ENCODE data around the gene HOXD1. TPM values are rescaled to one million over a fixed set of nuclear protein-coding genes. Genes with fewer than 3 reads are reported as not detected.
A peak's percentile ranks its signal among the peaks of the same experiment; 100 is the strongest.

HOXD1 gene
- total RNA-seq, result 1 to 10 TPM; 2.3 to 6.1 TPM

DNA sequence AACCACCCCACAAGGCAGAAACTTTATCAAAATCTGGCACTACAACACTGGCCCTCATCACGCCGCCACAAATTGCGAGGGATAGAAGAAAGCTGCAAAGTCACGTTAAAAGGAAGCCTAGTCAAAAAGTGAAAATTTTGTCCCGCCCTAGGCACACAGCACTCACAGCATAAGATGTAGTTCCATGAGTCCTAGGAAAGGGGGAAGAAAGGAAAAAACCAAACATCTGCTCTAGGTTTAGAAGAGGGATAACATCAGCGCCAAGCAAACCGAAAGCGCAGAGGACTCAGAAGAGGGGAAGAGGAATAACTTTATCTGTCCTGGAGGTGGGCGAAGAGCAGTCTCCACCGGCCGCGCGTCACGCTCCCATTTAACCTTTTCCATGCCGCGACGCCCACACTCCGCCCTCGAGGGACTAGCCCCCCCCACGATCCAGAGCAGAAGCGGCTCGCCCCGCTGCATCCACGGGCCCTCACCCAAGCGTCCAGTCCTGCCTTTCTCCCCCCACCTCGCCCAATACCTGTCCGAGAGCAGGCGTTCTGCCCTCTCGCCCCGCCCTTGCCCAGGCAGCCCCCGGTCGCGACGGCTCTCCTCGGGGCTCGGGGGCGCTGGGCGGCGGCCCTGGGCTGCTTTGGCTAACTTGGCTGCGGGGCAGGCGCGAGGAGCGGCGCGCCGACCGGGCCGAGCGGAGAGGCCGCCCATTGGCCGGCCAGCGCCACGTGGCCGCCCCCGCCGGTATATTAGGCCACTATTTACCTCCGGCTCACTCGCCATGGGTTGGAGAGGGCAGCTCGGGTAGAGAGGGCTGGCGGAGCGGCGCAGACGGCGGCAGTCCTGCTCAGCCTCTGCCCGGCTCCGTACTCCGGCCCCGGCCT lies at the start of gene HOXD1:
HOXD1 (plus strand) TSS at position 770 of the 875 bp plus-strand sequence. CDS start 134 bp downstream, outside the sequence.
- no peak for TF ChIP-seq POLR2A (IDR thresholded peaks at IDR 0.05)
- TF ChIP-seq POLR2AphosphoS5 (IDR thresholded peaks at IDR 0.05), result no peak
- Histone ChIP-seq H3K36me3 (no peaks in the 10 kb centered on the region), H3K4me1 (replicated peaks) (no peaks in the 10 kb centered on the region), H3K9me3 (no peaks in the 10 kb centered on the region), H3K4me3 (peak within 1 kb of the TSS; percentile 29 to 44), H3K27me3 (replicated peaks; ENCODE audit: insufficient read depth) (peaks cover 9% of the 10 kb centered on the region), H3K27ac (peak within 1 kb of the TSS in 1 of 2 donors; percentile 33)
- 3% methylated on average over 38 of the region's 68 CpGs for WGBS
- peak; percentile 36 for DNase-seq (ENCODE audit: low spot score)
- intact Hi-C loops (cut with DNase I), result no loop called here

- Histone ChIP-seq H3K9me3 (no peaks in the 10 kb centered on the region), H3K4me1 (replicated peaks) (no peaks in the 10 kb centered on the region), H3K27ac (no peak overlapping the region), H3K36me3 (no peaks in the 10 kb centered on the region), H3K27me3 (replicated peaks; ENCODE audit: insufficient read depth) (no peaks in the 10 kb centered on the region), H3K4me3 (no peak overlapping the region)
- no peak for TF ChIP-seq POLR2A (IDR thresholded peaks at IDR 0.05)
- no peak for DNase-seq (ENCODE audit: low spot score)
- intact Hi-C loops (cut with DNase I), result no loop called here
- WGBS, result 62% methylated on average over 28 of the region's 28 CpGs
These were observed 49.4 kb upstream of the HOXD1 start for GRCh38 chr2:176138923-176139660.

DNA sequence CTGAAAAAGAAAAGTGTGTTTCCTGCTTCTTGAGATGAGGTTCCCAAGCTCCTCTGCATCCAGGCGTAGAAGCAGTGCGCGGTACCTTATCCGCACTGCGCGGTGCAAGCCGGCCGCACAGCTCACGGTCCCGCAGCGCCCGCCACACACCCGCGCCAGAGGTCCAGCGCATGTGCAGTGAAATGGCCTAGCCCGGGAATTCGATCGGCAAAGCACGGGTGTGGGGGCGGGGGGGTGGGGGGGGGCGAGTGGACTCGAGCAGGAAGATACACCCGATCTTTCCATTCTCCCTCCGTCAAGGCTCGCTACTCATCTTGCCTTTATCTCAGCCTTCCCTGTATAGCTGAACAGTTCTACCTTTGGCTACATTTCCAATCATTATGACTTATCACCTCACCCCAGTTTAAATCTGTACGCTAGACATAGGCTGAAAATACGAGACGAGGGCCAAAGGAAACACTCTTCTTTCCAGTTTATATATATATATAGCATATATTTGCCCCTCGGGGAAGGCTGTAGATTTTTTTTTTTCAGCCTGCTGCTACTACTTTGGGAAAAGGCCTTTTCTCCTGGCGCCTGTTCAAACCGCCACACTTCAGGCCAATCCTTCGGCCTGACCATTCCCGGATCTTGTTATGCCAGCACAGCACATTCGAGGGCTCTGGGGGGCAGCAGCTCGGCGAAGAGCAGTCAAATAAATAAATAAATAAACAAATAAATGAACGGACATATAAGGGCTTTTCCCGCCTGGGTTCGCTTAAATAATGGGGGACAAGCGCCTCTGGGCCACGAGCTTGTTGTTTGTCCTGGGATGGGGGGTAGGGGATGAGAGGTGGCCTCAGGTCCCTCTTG lies 48.6 kb upstream of the HOXD1 start:
- TF ChIP-seq POLR2A (IDR thresholded peaks at IDR 0.05), result no peak
- TF ChIP-seq, protein P1, sequence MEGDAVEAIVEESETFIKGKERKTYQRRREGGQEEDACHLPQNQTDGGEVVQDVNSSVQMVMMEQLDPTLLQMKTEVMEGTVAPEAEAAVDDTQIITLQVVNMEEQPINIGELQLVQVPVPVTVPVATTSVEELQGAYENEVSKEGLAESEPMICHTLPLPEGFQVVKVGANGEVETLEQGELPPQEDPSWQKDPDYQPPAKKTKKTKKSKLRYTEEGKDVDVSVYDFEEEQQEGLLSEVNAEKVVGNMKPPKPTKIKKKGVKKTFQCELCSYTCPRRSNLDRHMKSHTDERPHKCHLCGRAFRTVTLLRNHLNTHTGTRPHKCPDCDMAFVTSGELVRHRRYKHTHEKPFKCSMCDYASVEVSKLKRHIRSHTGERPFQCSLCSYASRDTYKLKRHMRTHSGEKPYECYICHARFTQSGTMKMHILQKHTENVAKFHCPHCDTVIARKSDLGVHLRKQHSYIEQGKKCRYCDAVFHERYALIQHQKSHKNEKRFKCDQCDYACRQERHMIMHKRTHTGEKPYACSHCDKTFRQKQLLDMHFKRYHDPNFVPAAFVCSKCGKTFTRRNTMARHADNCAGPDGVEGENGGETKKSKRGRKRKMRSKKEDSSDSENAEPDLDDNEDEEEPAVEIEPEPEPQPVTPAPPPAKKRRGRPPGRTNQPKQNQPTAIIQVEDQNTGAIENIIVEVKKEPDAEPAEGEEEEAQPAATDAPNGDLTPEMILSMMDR (IDR thresholded peaks at IDR 0.05), result no peak
- TF ChIP-seq POLR2AphosphoS5 (IDR thresholded peaks at IDR 0.05), result no peak
- intact Hi-C loops (cut with DNase I), result loop anchor here (1.0 to 5.0 kb wide), 3 partner anchors 315 to 497 kb away; no protein-coding TSS in a partner anchor
- 36% methylated on average over 41 of the region's 41 CpGs for WGBS
- H3K27me3 ChIP-seq (replicated peaks; ENCODE audit: insufficient read depth), result no peaks in the 10 kb centered on the region
- H3K4me1 ChIP-seq (replicated peaks), result no peaks in the 10 kb centered on the region
- H3K27ac ChIP-seq, result no peak overlapping the region
- no peaks in the 10 kb centered on the region for H3K9me3 ChIP-seq
- H3K4me3 ChIP-seq, result peak overlapping the region; percentile 27 to 35
- no peak for DNase-seq (ENCODE audit: low spot score)
- H3K36me3 ChIP-seq, result no peaks in the 10 kb centered on the region

DNA sequence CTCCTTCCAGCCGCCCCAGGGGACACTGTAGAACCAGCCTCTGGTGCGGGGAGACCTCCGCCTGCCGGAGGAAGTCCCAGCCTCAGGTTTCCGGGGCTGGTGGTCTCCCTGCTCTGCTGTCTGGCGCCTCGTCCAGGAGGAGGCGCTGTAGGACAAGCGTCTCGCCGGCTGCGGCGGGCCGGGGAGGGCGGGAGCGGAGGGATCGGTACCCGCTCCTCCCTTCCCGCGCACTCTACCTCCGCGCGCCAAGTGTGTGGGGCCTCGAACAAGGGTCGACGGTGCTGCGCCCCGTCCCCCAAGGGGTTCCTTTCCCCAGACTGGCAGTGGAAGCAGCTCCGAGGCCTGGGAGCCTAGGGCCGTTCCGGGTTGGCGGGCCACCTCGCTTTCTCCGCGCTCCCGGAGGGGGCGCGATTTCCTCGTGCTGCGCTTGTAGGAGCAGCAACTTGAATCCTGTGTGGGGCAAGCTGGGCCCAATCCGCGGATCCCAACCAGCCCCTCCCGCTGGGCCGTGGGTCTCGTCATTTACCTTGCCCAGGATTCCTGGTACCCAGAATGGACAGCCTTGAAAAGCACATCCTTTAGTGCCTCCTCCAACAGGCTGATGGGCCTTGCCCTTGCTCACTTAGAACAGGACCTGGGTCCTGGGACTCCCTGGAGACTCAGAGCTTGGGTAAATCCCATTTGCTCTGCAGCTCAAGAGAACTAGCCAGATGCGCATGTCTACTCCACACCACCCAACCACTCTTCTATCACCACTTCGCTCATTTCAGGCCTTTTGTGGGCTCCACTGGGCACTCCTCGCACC lies 47.8 kb upstream of the HOXD1 start:
- H3K9me3 ChIP-seq, result no peaks in the 10 kb centered on the region
- WGBS, result 11% methylated on average over 47 of the region's 48 CpGs
- no peaks in the 10 kb centered on the region for H3K4me1 ChIP-seq (replicated peaks)
- H3K4me3 ChIP-seq, result peak overlapping the region; percentile 27 to 35
- DNase-seq (ENCODE audit: low spot score), result peak; percentile 47
- H3K36me3 ChIP-seq, result no peaks in the 10 kb centered on the region
- TF ChIP-seq POLR2A (IDR thresholded peaks at IDR 0.05) (no peak), POLR2AphosphoS5 (IDR thresholded peaks at IDR 0.05) (peak; percentile 41)
- TF ChIP-seq, protein P1 (IDR thresholded peaks at IDR 0.05), result peak; percentile 86 to 91 (median 89)
- intact Hi-C loops (cut with DNase I), result loop anchor here (1.0 to 5.0 kb wide), 3 partner anchors 315 to 497 kb away; no protein-coding TSS in a partner anchor
- H3K27me3 ChIP-seq (replicated peaks; ENCODE audit: insufficient read depth), result no peaks in the 10 kb centered on the region
- no peak overlapping the region for H3K27ac ChIP-seq

DNA sequence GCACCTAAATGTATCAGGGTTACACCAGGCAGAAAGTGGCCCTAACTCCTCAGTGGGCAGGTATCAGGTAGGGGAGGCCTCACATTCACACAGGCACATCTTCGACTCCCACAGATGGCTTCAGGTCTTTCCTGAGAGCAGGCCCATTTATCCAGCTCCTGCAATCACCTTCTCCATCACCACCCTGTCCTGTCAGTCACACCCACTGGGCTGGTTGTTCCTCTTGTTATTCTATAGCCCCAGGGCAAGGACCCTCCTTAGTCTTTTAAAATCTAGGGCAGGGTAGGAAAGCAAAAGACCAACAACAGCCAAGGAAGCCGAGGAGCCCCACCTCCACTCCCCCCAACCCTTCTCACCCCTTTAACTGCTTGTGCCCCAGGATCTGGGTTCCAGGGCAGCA lies 46.2 kb upstream of the HOXD1 start:
- no peaks in the 10 kb centered on the region for H3K27me3 ChIP-seq (replicated peaks; ENCODE audit: insufficient read depth)
- H3K4me3 ChIP-seq, result no peak overlapping the region
- no peaks in the 10 kb centered on the region for H3K36me3 ChIP-seq
- intact Hi-C loops (cut with DNase I), result loop anchor here (5.0 kb wide), 1 partner anchor 495 kb away; no protein-coding TSS in a partner anchor
- H3K27ac ChIP-seq, result no peak overlapping the region
- TF ChIP-seq POLR2AphosphoS5 (IDR thresholded peaks at IDR 0.05), result no peak
- TF ChIP-seq, protein P1 (IDR thresholded peaks at IDR 0.05), result no peak
- no peak for TF ChIP-seq POLR2A (IDR thresholded peaks at IDR 0.05)
- H3K4me1 ChIP-seq (replicated peaks), result no peaks in the 10 kb centered on the region
- H3K9me3 ChIP-seq, result no peaks in the 10 kb centered on the region
- WGBS, result 96% methylated on average over 2 of the region's 2 CpGs
- no peak for DNase-seq (ENCODE audit: low spot score)

Data from prostate gland (tissue), 2 donors.